Measurements from ENCODE around the gene ACTR1B. TPM values are rescaled to one million over a fixed set of nuclear protein-coding genes. Genes with fewer than 3 reads are reported as not detected.

The ACTR1B gene
- total and polyA plus RNA-seq, 2 donors (not counting 3 experiments of a cell fraction or from before 2014, with no cell fraction given), result 49.8 to 60.9 TPM

GRCh38 chr2:97670471-97670870, 6.6 kb upstream of the ACTR1B start:
- Histone ChIP-seq H3K4me1 (ENCODE audit: control insufficient read depth, extremely low read depth, insufficient read depth, low read length) (no peaks in the 10 kb centered on the region), H3K9ac (replicated peaks; ENCODE audit: extremely low read depth, insufficient read depth, low read length) (no peak overlapping the region), H2AFZ (ENCODE audit: low read depth, low read length) (no peak overlapping the region), H3K36me3 (ENCODE audit: control insufficient read depth in 2 of 2, extremely low read depth in 1 of 2, insufficient read depth in 2 of 2, low read length in 2 of 2) (no peaks in the 10 kb centered on the region), H4K20me1 (replicated peaks; ENCODE audit: control insufficient read depth, extremely low read depth, insufficient read depth, low read length) (no peaks in the 10 kb centered on the region), H3K4me3 (replicated peaks in 1 of 3; ENCODE audit: insufficient read depth in 1 of 3, low read depth in 1 of 3, low read length in 3 of 3) (no peak overlapping the region), H3K27ac (ENCODE audit: insufficient read depth, low read depth, low read length) (no peak overlapping the region), H3K4me2 (ENCODE audit: insufficient read depth, low read length) (no peak overlapping the region), H3K9me1 (replicated peaks; ENCODE audit: control insufficient read depth, extremely low read depth, insufficient read depth, low read length) (no peaks in the 10 kb centered on the region), H3K79me2 (ENCODE audit: control insufficient read depth, insufficient read depth, low read length) (no peaks in the 10 kb centered on the region), H3K9me3 (replicated peaks; ENCODE audit: control insufficient read depth, insufficient read depth, low read length) (no peaks in the 10 kb centered on the region), H3K27me3 (ENCODE audit: control insufficient read depth in 2 of 2, insufficient read depth in 2 of 2, low read length in 2 of 2) (no peaks in the 10 kb centered on the region)
- dilution Hi-C loops (cut with MboI; ENCODE audit: extremely low pct_ligation_motif_present, low sequenced_read_pairs), result no loop called here
- ChIA-PET POLR2A (no interaction called here), CTCF (interaction anchor here (1.6 kb wide), 1 partner anchor 27 kb away, joined by 3 read pairs; no protein-coding TSS in a partner anchor)
- DNase-seq (ENCODE audit: low read depth, low spot score), result no peak
- TF ChIP-seq POLR2AphosphoS5 (IDR thresholded peaks at IDR 0.05; ENCODE audit: insufficient read depth, low read depth, low read length), result no peak
- TF ChIP-seq MAX (IDR thresholded peaks at IDR 0.05; ENCODE audit: insufficient read depth, insufficient read length), result no peak
- TF ChIP-seq FOS (IDR thresholded peaks at IDR 0.05; ENCODE audit: borderline replicate concordance, insufficient read depth, low read length), result no peak
- TF ChIP-seq MYC (IDR thresholded peaks at IDR 0.05; ENCODE audit: low read depth, low read length), result no peak
- TF ChIP-seq GATA2 (IDR thresholded peaks at IDR 0.05; ENCODE audit: insufficient read depth, insufficient read length, low read depth, low read length), result no peak
- no peak for TF ChIP-seq EZH2 (IDR thresholded peaks at IDR 0.05; ENCODE audit: borderline replicate concordance, low read depth, low read length, severe bottlenecking)
- TF ChIP-seq CTCF (IDR thresholded peaks at IDR 0.05; ENCODE audit: extremely low read depth in 1 of 2, insufficient read depth in 1 of 2, low read depth in 1 of 2, low read length in 2 of 2), result no peak
- TF ChIP-seq JUN (IDR thresholded peaks at IDR 0.05; ENCODE audit: borderline replicate concordance, insufficient read depth, insufficient read length, low read depth), result no peak
- TF ChIP-seq POLR2A (IDR thresholded peaks at IDR 0.05; ENCODE audit: low read depth, low read length), result no peak
- intact Hi-C loops (cut with micrococcal nuclease), result no loop called here
- FAIRE-seq, result no peak
- BruUV-seq (replicated peaks), result no TSS peak
